Dermis blood vessel endothelial cell (primary cell): ENCODE data around the gene NAT10. TPM values are rescaled to one million over a fixed set of nuclear protein-coding genes. Genes with fewer than 3 reads are reported as not detected.
"Not testable (repeated sequence)": the region's sequence is repeated elsewhere in the genome, so short reads cannot be mapped to it uniquely, and the experiment has no call there.

ENCODE experiments used
- DNase-seq: peaks from one replicate; pipeline ENCODE4 v3.0.0; 2010
- total RNA-seq: library from RNA; depleted of rRNA; stranded (reverse); fragments of >200 nt; gene quantifications from 2 replicates; pipeline ENCODE4 v1.2.3, GENCODE V29; 2014

The NAT10 gene
- total RNA-seq, 1 donor from 2014 or later = 12.1 TPM

GRCh38 chr11:34169686-34170085 lies 64.3 kb downstream of the NAT10 start:
- DNase-seq = no peak

GRCh38 chr11:34173050-34173449 lies 67.6 kb downstream of the NAT10 start:
- DNase-seq = no peak

GRCh38 chr11:34174412-34175041 lies 69.1 kb downstream of the NAT10 start:
- peak; percentile 78 for DNase-seq

- no peak for DNase-seq
Observed at GRCh38 chr11:34175284-34176019, 70.0 kb downstream of the NAT10 start.

DNA sequence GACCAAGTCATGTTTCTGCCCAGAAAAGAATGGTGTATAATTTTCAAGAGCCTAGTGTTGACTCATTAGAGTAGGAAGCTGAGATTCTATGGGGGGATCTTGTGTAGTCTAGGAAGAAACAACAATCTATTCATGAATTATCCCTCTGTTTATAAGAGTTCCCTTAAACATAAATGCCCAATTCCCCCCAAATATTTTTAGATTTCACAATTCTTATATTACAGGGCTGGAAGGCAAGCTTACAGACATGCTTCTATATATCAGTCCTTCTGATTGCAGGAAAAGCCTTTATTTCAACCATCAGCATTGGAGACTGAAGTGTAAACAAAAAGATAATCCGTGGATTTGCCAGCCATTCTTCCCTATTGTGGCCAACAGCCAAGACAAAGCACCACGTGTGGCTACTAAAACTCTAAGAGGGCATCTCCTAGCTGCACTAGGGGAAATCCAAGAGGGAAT lies 71.4 kb downstream of the NAT10 start:
- no peak for DNase-seq

DNA sequence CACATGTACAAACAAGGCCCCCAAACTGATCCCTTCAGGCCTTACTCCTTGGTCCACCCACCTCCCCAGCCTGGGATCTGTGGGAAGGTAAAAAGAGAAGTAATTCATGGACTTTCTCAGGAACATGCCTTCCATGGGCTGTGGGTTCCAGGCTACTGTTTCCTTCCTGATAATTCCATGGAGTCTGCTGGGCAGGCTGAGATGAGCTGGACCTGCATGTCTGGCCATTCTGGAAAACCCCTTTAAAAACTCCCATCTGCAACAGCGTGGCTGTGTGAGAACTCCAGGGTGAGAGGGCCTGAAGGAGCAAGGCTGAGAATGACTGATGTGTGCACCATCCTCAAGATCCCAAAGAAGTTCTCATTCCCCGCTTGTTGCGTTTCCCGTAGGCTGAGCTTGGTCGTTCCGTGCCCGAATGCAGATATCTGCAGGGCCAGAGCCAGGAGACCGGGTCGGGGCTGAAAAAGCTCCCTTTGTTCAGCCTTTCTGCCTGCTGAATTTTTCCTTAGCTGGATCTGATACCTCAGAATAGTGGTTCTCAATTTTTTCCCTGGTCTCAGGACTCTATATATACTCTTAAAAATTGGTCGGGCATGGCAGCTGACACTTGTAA lies 72.9 kb downstream of the NAT10 start:
- no peak for DNase-seq

GRCh38 chr11:34179026-34179675 lies 73.7 kb downstream of the NAT10 start:
- no peak for DNase-seq

DNA sequence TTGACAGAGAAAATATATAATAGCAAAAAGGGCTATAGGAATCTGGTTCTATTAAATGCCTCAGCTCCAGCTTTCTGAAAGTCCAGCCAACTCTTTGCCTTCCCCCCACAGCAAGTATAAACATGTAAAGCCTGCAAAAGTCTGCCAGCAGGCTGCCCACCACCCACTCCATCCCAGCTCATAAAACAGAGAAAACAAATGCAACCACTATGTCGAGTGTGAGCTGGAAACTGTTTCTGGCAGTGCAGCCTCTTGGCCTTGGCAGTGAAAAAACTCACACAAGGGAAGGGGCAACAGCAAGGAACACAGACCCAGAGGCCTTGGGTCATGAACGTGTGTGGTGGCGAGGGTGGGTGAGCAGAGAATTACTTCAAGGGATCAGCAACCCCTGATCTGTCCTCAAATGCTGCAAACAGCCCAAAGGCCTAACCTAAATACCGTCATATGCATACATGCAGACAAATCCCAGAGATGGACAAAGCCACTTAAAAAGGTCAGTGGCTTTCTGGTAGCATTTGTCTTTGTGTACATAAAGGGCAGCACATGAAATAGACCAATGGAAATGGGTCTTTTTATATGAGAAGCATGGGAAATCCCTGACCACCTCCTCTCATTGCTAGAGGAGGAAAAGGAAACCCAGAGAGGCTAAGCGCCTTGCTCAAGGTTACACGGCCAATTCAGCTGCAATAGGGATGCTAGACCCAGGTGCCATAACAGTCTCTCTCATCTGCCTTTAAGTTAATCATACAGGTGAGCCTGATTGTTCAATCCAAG lies 74.8 kb downstream of the NAT10 start:
- no peak for DNase-seq

GRCh38 chr11:34180814-34181165 lies 75.4 kb downstream of the NAT10 start:
- not testable (repeated sequence) for DNase-seq

GRCh38 chr11:34181251-34181650 lies 75.8 kb downstream of the NAT10 start:
- DNase-seq = no peak

- no peak for DNase-seq
Observed at GRCh38 chr11:34181856-34182405, 76.5 kb downstream of the NAT10 start.

DNA sequence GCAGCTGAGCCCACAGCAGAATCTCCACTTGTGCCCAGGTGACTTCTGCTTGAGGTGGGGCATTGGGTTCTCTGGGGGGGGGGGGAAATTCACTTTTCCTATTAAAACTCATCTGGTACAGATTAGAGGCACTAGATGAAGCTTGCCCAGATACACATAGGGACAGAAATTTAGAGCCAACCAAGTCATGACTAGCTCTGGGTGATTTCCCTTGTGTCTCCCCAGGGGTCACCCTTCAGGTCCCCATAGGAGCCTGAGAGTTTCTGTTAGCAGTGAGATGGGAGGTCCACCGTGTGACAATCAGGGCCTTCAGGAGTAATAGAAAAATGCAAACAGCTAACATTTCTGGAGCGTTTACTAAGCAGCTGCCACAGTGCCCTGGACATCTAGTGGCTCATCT lies 77.0 kb downstream of the NAT10 start:
- DNase-seq = no peak

DNA sequence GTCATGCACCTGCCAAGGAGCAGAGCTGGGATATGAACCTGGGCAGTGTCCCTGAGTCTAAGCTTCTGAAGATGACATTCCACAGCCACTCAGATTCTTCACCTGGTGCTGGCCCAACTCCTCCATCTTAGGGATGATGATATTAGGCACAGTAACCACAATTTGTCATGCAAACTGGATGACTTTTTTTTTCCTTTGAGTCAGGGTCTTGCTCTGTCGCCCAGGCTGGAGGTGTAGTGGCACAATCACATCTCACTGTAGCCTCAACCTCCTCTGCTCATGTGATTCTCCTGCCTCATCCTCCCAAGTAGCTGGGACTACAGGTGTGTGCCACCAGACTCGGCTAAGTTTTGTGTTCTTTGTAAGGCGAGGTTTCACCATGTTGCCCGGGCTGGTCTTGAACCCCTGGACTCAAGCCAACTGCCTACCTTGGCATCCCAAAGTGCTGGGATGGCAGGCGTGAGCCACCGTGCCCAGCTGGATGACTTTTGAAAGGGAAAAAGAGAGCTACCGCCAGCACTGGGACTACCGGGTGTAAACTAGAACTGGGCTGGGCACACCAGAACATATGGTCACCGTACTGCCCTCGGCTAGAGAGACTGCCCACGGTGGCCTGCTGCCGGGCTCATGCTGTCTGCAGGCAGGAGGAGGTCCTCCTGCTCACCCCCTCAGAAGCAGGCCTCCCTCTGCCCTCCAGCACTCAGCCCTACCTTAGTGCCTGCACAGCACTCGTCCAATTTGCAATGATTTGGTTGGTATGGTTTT lies 77.7 kb downstream of the NAT10 start:
- no peak for DNase-seq

DNA sequence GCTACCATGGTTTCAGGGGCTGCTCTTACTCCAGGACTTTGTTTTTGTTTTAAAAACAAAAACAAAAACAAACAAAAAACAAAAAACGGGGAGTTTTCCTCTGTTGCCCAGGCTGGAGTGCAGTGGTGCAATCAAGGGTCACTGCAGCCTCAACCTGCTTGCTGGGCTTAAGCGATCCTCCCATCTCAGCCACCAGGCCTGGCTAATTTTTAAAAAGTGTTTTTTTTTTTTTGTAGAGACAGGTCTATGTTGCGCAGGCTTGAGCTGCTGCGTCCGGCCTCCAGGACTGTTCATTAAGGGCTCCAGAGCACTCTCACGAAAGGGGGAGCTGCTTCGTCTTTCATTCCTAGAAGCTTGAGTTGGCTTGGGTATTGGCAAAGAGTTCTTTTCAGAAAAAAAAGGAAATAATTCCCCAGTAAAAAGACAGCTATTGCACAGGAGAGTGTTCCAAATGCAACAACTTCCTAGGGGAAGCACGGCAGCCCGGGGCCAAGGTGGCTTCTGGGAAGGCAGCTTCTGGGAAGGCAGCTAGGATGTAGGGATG lies 78.5 kb downstream of the NAT10 start:
- no peak for DNase-seq

GRCh38 chr11:34184505-34185015 lies 79.1 kb downstream of the NAT10 start:
- DNase-seq = no peak

- DNase-seq = no peak
Observed at GRCh38 chr11:34185926-34186841, 80.8 kb downstream of the NAT10 start.

- no peak for DNase-seq
Observed at GRCh38 chr11:34188181-34188580, 82.8 kb downstream of the NAT10 start.

GRCh38 chr11:34189191-34189590 lies 83.8 kb downstream of the NAT10 start:
- DNase-seq = no peak

DNA sequence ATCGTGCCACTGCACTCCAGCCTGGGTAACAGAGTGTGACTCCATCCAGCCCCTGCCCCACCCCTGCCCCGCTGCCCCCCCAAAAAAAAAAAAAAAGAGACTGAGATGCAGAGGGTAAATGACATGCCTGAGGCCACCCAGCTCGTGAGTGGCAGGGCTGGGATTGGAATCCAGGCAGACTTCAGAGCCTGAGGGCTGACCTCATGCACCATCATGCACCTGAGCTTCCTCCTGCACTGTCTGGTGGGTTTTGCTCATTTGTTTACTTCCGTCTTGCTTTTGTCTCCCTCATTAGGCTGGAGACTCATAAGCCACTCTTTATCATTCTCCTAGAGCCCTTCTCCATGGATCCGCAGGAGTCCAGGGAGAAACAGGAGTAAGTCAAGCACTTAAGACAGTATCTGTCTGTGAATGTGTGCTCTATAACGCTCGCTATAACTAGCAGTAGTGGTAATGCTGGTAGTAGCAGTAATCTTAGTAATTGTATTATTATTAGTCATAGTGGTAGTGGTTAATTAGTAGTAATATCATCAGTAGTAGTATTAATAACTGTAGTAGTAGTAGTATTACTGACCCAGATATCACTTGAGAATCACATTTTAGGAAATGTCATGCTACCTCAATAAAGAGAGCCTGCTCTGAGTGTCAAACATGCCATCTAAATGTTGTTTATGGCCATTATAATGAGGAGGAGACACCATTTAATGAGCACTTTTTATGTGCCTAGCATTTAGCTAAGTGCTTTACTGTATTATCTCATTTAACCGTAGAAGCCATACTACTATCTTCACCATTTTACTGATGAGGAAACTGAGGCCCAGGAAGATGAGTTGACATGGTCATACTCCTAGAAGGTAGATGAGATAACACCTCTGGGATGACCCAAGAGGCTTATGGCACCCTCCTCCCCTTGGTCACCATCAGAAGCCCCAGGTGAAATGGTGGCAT lies 85.0 kb downstream of the NAT10 start:
- no peak for DNase-seq
